ENCODE results near the gene FOXQ1.
"Not testable (repeated sequence)": the region's sequence is repeated elsewhere in the genome, so short reads cannot be mapped to it uniquely, and the experiment has no call there.

The FOXQ1 gene

DNA sequence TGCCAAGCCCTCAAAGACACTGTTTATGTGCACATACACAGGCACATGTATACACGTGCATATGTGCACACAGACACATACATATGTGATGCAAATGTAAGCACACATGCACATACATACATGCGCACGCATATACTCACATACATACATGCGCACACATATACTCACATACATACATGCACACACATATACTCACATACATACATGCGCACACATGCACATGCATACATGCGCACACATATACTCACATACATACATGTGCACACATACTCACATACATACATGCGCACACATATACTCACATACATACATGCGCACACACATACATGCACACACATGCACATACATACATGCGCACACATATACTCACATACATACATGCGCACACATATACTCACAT, 20.5 kb upstream of the FOXQ1 start:
- no peak for DNase-seq

DNA sequence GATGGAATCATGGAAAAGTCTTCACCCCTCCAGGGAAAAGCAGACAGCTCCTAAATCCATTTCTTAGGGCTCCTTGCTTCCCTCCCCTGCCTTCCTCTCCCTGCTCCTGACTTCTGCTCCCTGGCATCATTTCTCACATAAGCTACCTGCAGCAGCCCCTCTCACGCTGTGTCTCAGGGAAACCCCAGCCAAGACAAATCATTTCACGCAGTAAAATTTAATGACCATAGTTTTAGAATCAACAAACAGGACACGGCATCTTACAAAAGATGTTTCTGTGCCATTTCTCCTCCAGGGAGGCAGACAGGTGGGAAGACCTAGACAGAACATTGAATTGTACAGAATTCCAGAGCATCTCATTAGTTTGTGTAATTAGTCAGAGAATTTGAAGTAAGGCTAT, 16.5 kb upstream of the FOXQ1 start:
- no peak for DNase-seq

DNA sequence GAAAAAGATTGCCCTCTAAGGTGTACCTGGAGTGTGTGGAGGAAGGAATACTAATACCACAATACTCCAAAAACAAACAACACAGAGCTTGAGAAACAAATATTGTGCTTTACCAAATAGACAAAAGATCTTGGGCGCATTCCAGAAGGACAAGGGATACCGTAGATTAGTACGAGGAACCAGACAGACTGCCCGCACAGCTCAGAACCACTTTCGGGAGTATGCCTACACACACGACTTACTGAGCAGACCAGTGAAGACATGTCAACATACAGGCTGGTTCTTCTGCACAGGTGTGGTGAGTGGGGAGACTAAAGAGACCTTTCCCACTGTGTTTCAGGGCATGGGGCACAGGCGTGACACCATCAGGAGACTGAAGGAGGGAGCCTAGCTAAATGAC, 15.8 kb upstream of the FOXQ1 start:
- DNase-seq: no peak

DNA sequence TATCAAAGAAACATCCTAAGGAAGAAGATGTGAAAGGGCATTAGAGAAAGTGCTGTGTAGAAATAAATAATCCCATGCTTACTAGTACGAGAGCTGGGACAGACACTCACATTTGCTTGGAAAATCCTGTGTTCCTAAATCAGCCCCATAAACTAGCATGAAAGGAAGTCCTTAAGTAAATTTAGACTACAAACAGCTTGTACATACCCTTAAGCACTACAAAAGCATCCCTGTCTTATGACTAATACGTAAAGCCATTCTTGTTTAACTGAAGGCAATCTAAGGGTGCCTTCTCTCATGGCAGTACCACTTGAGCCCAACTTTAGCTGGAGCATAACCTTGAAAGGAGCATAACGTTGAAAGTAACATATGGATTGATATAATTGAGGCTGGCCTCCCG, 15.4 kb upstream of the FOXQ1 start:
- no peak for DNase-seq

DNA sequence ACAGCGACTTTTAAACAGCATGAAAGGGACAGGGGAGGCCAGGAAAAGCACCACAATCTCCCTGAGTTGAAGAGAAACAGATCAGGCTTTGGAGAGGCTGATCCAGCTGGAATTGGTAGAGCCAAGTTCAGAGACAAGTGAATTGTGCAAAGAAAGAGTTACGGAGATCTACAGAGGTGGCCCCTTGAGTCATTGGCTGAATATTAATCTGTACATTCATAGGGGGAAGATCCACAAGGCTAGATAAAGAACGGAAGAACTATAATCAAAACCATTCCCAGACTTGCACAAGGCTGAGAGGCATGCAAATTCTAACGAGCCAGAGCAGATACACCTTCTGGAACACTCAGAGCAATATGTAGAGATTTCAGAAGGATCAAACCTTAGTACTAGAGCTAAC, 14.2 kb upstream of the FOXQ1 start:
- no peak for DNase-seq

DNA sequence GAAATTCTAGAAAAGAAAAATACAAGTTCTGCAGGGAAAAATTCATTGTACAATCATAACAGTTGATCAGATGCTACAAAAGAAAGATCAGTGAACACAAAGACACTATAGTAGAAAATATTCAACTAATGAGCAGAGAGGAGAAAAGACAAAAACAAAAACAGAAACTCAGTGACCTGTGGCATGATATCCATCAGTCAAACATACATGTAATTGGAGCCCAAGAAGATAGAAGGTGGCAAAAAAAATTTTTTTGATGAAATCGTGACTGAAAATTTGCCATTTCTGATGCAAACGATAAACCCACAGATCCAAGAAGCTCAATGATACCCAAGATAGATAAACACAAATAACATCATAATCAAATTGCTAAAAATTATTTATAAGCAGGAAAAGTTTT, 13.1 kb upstream of the FOXQ1 start:
- no peak for DNase-seq

DNA sequence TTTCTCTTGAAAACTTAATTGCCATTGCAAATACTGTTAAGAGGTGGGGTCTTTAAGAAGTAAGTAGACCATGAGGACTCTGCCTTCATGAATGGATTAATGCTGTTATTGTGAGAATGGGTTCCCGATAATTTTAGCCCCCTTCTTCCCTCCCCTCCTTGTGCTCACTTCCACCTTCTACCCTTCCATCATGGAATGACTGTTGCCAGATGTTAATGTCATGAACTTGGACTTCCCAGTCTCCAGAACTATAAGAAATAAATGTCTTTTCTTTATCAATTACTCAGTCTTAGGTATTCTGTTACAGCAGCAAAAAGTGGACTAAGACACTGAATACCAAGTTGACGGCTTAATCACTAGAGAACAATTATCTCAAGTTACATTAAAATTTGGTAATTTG, 5.8 kb upstream of the FOXQ1 start:
- no peak for DNase-seq

DNA sequence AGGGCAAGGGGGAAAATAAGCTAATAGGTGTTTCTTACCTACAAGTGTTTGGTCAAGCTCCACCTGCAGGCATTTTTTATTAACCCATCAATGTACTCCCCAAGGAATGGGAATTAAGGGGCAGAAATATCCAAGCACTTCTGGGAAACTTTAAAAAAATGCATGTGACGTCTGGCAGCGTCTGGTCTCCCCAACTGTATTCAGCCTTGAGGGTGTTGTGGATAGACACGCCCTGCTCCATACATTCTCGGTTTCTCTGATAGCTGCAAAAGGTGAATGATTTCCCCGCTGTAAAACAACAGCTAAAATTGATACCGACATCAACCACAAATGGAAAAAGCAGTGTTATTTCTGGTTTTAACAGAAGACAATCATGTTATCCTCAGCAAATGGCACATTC, 2.5 kb upstream of the FOXQ1 start:
- DNase-seq: no peak

DNA sequence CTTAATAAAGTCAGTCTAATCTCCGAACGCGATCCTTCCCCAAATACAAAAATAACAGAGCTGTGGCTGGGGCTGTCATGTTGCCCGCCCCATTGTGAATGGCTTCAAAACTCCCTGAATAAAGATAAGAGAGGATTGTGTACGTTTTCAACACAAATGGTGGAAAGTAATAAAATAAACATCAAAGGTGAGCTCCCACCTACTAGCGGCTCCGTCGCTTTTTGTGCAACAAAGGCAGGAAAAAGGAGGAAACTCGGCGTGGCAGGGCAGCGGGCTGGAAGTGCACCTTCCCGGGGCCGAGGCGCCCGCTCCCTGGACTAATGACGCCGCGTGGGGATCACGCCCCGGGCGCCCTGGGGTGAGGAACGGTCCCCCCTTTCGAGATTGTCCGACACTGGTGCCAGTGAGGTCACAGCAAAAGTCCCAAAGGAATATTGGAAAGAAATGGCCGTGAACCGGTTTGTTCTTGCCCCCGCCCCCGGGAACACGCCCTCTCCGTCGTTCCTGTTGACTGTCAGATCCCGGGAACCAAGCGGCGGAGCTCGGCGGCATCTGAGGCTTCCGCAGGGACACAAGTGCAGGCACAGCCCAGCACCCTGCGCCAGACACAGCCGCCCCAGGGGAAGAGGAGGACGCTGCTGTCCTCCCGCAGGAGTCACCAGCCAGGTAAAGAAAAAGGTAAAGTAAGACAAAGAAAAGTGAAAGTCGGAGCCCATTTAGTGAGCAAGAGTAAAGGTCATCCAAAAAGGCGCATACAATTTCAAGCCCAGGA, 1.1 kb upstream of the FOXQ1 start:
- no peak for DNase-seq

DNA sequence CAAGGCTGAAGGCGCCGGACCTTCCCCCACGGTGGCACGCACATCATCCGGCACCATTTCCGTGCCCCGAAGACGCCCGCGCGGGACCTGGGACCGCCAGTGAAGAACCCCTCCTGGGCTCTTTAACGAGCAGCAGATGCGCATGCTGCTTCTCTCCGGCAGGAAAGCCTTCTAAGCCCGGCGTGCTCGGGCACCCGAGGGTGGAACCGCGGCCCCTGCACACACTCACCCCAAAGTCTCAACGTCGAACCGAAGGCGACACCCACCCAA, 240 bp downstream of the FOXQ1 start:
- DNase-seq: no peak

DNA sequence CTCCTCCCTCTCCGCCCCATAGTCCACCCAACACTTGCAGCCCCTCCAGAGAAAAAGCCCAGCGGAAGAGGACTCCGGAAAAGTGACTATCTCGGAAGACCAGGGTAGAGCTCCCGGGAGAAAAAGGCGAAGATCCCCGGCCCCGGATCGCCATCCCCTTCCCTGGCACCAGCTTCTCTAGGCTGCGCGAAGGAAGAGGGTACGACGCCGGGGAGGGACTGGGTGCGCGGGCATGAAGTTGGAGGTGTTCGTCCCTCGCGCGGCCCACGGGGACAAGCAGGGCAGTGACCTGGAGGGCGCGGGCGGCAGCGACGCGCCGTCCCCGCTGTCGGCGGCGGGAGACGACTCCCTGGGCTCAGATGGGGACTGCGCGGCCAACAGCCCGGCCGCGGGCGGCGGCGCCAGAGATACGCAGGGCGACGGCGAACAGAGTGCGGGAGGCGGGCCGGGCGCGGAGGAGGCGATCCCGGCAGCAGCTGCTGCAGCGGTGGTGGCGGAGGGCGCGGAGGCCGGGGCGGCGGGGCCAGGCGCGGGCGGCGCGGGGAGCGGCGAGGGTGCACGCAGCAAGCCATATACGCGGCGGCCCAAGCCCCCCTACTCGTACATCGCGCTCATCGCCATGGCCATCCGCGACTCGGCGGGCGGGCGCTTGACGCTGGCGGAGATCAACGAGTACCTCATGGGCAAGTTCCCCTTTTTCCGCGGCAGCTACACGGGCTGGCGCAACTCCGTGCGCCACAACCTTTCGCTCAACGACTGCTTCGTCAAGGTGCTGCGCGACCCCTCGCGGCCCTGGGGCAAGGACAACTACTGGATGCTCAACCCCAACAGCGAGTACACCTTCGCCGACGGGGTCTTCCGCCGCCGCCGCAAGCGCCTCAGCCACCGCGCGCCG, 822 bp downstream of the FOXQ1 start:
- no peak for DNase-seq

DNA sequence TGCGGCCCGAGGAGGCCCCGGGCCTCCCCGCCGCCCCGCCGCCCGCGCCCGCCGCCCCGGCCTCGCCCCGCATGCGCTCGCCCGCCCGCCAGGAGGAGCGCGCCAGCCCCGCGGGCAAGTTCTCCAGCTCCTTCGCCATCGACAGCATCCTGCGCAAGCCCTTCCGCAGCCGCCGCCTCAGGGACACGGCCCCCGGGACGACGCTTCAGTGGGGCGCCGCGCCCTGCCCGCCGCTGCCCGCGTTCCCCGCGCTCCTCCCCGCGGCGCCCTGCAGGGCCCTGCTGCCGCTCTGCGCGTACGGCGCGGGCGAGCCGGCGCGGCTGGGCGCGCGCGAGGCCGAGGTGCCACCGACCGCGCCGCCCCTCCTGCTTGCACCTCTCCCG, 1.5 kb downstream of the FOXQ1 start:
- no peak for DNase-seq

DNA sequence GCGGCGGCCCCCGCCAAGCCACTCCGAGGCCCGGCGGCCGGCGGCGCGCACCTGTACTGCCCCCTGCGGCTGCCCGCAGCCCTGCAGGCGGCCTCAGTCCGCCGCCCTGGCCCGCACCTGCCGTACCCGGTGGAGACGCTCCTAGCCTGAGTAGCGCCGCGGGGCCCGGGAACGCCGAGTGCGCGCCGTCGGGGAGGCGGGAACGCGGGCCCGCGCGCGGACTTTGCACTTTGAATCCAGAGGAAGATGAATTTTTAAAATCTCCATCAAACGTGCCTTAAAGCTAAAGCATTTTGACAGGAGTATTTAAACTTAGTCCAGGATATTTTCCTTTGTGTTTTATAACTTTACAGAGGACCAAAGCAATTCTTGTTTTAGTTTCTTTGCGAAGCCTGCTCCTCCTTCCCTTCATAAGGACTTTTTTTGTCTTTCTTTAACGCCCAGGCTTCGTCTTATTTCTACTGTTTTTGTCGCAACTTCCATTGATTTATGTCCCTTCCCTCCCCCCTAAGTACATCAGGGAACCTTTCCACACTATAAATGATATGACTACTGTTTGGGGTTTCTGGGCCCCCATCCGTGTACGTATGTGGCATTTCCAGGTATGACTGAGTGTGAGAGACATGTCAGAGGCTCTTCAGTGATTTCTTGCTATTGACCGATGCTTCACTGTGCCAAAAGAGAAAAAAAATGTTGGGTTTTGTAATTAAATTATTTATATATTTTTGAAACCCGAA, 2.0 kb downstream of the FOXQ1 start:
- no peak for DNase-seq

DNA sequence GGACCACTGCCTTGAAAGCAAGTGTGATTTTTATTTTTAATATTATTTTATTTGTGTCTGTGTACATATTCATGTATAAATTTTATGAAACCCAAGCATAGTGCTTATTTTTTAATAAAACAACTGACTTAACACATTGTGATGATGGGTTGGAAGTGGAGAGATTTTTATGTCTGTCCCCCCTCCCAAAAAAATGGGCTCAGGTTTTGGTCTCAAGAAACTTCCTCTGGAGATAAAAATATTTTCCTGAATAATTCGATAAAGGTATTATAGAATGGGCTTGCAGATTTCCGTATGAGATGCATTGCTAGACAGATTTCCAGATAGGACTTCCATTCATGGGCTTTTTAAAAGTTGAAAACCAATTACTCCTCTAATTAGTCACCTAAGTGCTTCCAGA, 2.7 kb downstream of the FOXQ1 start:
- no peak for DNase-seq

DNA sequence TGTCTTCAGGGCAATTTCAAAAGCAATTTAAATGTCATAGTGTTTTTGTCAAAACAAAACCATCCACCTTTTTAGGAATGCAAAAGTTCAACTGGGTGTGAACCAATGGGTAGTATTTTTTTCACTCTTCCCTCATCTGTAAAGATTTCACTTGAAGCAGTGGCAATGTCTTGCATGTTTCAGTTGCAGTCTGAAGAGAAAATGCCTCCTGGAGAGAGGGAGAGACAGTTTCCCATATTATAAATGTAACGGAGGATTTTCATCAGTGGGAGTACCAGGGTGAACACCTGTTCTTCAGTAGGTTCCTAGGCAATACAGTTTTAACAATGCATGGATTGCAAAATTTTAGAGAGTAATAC, 3.3 kb downstream of the FOXQ1 start:
- DNase-seq: no peak

DNA sequence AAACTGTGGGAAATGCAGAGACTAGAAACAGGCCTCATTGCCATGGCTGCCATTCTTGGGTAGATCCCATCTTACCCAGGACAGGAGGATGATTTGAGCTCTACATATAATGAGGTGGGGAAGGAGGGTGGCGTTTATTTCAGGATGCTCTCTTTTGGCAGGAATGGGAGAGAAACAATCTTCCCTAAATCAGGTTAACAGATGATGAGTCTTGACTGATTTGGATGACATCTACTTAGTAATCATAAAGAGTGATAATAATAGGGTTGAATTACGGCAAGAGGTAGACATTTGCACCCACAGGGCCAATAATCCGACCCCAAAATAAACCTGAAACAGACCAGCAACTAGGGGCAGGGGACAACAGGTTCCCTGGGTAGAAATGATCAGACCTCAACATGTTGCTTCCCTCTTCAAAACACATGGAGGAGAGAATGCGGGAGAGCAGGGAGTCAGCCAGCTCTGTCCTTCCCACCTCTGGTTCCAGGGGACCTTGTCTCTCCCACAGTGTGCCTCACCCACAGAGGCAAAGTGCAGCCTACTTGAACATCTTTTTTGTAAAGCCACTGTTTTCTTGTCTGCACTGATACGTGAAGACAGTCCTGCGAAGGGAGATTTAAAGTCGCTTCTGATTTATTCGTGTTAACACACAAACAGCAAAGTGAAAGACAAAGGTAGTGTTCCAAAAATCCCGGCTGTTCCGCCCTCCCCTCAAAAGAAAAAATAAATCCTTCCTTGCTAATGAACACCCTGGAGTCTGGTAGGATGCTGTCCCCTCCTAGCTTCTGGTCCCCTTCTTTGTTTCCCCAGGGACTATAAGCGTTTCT, 3.9 kb downstream of the FOXQ1 start:
- no peak for DNase-seq

DNA sequence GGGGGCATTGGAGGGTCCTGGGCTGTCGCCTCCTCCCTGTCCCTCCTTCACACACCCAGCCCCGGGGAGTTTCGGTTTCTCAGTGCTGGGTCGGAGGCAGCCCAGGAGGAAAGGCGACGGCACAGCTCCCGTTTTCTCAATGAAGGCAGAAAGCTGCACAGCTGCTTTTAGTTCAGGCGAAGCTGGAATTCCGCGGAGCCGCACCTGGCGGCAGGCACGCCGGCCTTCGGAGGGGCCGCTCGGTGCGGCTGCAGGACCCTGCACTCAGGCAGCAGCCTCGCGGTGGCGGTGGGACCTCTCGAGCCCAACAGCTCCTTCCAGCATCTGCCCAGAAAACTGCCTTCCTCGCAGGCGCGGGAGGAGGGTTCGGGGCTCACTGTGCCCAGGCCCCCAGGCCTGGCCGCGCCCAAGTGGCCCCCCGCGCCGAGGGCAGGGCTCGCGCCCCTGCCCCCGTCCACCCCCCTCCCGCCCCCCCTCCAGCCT, 4.6 kb downstream of the FOXQ1 start:
- no peak for DNase-seq

DNA sequence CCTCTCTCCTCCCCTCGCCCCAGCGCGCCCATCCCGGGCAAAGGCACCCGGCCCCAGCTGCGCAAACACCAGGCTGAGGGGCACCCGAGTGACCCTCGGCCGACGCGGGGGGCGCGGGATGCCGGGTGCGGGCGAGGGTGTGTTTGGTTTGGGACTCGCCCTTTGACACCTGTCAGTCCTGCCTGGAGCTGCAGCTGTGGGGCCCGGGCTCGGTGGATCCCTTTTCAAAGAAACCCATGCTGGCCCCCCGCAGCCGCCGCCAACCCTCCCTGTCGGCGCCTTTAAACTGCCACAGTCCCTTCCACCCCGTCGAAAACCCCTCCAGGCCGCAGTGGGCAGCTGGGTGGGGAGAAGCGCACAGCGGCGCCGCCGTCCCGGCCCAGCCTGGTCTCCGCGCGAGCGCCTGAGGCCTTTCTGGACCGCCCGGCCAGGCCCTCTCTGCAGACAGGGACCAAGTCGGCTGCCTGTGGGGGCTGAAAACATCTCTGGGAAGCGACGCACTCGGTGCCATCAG, 5.5 kb downstream of the FOXQ1 start:
- no peak for DNase-seq

DNA sequence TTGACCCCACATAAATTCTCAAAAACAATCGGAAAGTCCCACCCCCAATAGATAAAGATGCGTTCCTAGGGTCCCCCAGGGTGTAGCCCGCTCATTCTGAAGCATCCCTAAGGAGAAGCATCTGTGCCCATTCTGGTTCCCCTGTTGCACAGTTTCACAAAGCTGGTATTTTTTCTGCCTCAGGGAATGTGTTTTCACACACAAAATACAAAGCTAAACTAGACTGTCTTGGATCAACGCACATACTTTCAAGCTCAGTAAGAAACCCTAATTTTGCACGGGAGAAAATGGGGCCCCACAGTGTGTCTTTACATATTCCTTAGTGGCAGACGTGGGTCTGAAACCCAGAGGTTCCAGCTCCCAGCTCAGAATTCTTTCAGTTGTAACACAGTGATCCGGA, 6.1 kb downstream of the FOXQ1 start:
- DNase-seq: no peak

DNA sequence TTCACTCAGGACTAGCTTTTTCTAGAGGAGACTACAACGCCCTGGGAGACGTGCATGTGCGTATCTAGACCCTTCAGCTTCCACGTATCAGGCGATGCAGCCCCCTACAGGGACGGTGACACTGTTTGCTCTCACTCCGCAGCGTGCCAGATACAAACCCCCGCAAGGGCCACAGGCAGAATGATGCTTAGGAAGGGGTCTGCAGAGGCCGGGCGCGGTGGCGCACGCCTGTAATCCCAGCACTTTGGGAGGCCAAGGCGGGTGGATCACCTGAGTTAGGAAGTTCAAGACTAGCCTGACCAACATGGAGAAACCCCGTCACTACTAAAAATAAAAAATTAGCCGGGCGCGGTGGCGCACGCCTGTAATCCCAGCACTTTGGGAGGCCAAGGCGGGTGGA, 6.7 kb downstream of the FOXQ1 start:
- not testable (repeated sequence) for DNase-seq

DNA sequence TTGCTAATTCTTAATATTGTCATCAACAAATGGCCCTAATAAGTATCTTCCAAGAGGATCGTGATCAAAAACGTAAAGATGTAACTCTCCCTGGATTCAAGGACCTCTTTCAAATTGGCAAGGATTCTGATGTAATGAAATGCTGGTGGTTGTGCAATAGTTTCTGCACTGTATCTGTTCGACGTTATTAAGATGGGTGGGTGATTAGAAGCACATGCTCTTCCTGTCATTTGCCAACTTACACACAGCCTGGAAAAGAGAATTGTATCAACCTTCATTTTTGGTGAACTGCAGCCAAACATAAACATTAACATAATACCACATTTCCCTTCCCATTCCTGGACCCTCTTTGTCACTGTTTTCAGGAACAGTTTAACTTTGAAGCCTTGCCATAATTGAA, 9.8 kb downstream of the FOXQ1 start:
- no peak for DNase-seq

DNA sequence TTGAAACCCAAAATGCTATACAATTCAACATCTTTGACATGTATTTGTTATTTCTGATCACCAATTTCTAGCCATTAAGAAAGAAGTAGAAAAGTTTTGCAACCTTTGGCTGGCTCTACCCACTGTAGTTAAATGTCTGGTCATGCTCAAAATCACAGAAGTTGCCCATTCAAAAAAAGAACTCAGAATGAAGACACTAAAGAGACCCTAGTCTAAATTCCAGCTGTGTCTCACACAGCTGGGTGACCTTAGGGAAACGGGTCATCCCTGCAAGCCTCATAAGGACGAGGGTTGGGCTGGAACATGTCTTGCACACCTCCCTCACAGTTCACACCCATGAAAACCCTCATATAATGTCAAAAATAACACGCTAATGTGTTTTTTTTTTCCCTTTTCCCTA, 10.3 kb downstream of the FOXQ1 start:
- DNase-seq: no peak

DNA sequence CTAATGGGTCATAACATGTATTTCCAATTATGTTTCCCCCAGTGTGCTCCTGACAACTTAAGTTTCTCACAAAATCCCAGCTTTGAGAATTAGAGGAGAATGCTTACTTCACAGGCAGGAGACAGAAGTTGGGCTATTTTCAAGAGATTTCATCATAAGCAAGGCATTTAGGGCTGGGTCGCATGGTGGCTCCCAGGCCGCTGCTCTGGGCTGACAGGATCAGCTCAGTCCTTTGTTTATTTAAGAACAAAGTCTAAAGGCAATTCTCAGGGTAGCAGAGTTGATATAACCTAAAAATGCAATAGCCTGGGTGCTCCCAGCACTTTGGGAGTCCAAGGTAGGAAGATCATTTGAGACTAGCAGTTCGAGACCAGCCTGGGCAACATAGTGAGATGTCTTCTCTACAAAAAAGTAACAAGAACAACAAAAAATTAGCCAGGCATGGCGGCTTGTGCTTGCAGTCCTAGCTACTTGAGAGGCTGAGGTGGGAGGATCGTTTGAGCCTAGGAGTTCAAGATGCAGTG, 10.9 kb downstream of the FOXQ1 start:
- DNase-seq: no peak
